GM23338 (cell line): ENCODE data around the gene KIAA0753. TPM values are rescaled to one million over a fixed set of nuclear protein-coding genes. Genes with fewer than 3 reads are reported as not detected.

ENCODE experiments used
- ATAC-seq: fragments of 200-7000 bp; cut with Tn5 transposase; 3 replicates; pipeline ENCODE4 v1.9.1; 2020
- DNase-seq: peaks from one replicate; pipeline ENCODE4 v3.0.0-alpha.2; 2015; ENCODE audit warnings: low spot score
- H2AFZ ChIP-seq: fragments of 200-600 bp; sonication (generic); 2 replicates; pipeline ENCODE4 v1.8.0; 2016; ENCODE audit warnings: antibody characterized with exemption, mild to moderate bottlenecking, moderate library complexity
- H3F3A ChIP-seq: fragments of 200-600 bp; sonication (generic); replicated peaks from 2 replicates; pipeline ENCODE4 v1.8.0; 2017; ENCODE audit warnings: antibody characterized with exemption, mixed run types, low read depth
- H3K27ac ChIP-seq: fragments of 200-600 bp; sonication (generic); 2 replicates; pipeline ENCODE4 v1.6.1; 2016; ENCODE audit warnings: low read depth
- H3K27me3 ChIP-seq: fragments of 200-600 bp; sonication (generic); 2 replicates; pipeline ENCODE4 v1.8.0; 2016; ENCODE audit warnings: mild to moderate bottlenecking, mixed run types, moderate library complexity; ENCODE audit not compliant: insufficient read depth
- H3K36me3 ChIP-seq: fragments of 200-600 bp; sonication (generic); 2 replicates; pipeline ENCODE4 v1.8.0; 2016; ENCODE audit warnings: mild to moderate bottlenecking; ENCODE audit not compliant: insufficient read depth
- H3K4me1 ChIP-seq: fragments of 200-600 bp; sonication (generic); 2 replicates; pipeline ENCODE4 v1.8.0; 2016; ENCODE audit warnings: mild to moderate bottlenecking, moderate library complexity; ENCODE audit not compliant: insufficient read depth
- H3K4me2 ChIP-seq: fragments of 200-600 bp; sonication (generic); 2 replicates; pipeline ENCODE4 v1.7.1; 2017; ENCODE audit warnings: mixed run types
- H3K4me3 ChIP-seq: fragments of 200-600 bp; sonication (generic); 2 replicates; pipeline ENCODE4 v1.6.1; 2016; ENCODE audit warnings: mixed run types
- H3K79me2 ChIP-seq: fragments of 200-600 bp; sonication (generic); replicated peaks from 2 replicates; pipeline ENCODE4 v1.8.0; 2017; ENCODE audit warnings: mild to moderate bottlenecking; ENCODE audit not compliant: insufficient read depth
- H3K9me2 ChIP-seq: fragments of 200-600 bp; sonication (generic); 2 replicates; pipeline ENCODE4 v1.8.0; 2017; ENCODE audit not compliant: insufficient read depth
- H4K20me1 ChIP-seq: fragments of 200-600 bp; sonication (generic); replicated peaks from 2 replicates; pipeline ENCODE4 v1.8.0; 2017; ENCODE audit warnings: mild to moderate bottlenecking; ENCODE audit not compliant: insufficient read depth
- H3K27ac Mint-ChIP-seq: 2 replicates; pipeline ENCODE4 v1.8.0; 2020; ENCODE audit warnings: inconsistent platforms, mild to moderate bottlenecking, moderate library complexity, mixed read lengths
- H3K27me3 Mint-ChIP-seq: 3 replicates; pipeline ENCODE4 v1.8.0; 2022; ENCODE audit warnings: low read depth, mild to moderate bottlenecking, moderate library complexity, mixed read lengths, inconsistent platforms; ENCODE audit not compliant: insufficient read depth, poor library complexity
- H3K36me3 Mint-ChIP-seq: 3 replicates; pipeline ENCODE4 v1.8.0; 2021; ENCODE audit warnings: low read depth, mild to moderate bottlenecking, inconsistent platforms, moderate library complexity, mixed read lengths
- H3K4me1 Mint-ChIP-seq: 3 replicates; pipeline ENCODE4 v1.8.0; 2020; ENCODE audit warnings: mild to moderate bottlenecking, inconsistent platforms, mixed read lengths
- H3K4me3 Mint-ChIP-seq: 3 replicates; pipeline ENCODE4 v1.8.0; 2021; ENCODE audit warnings: moderate library complexity, mild to moderate bottlenecking, inconsistent platforms, mixed read lengths
- H3K9me3 Mint-ChIP-seq: 3 replicates; pipeline ENCODE4 v1.8.0; 2020; ENCODE audit warnings: moderate library complexity, mild to moderate bottlenecking, inconsistent platforms, mixed read lengths
- CREB1 ChIP-seq: fragments of 250-450 bp; sonication (Bioruptor Pico); IDR thresholded peaks from 2 replicates; pipeline ENCODE4 v1.5.0; 2020; ENCODE audit warnings: low read depth, mild to moderate bottlenecking, moderate library complexity
- EZH2 ChIP-seq: fragments of 200-600 bp; sonication (generic); IDR thresholded peaks from one replicate; pipeline ENCODE4 v1.8.0; 2017; ENCODE audit warnings: antibody characterized with exemption, mild to moderate bottlenecking, low read depth; ENCODE audit not compliant: unreplicated experiment
- NANOG ChIP-seq: IDR thresholded peaks from 2 replicates; pipeline ENCODE4 v1.6.1; 2016; ENCODE audit warnings: antibody characterized with exemption, borderline replicate concordance
- REST ChIP-seq: IDR thresholded peaks from one replicate; pipeline ENCODE4 v1.6.1; 2018; ENCODE audit warnings: antibody characterized with exemption; ENCODE audit not compliant: unreplicated experiment
- STAT1 ChIP-seq: IDR thresholded peaks from one replicate; pipeline ENCODE4 v1.6.1; 2016; ENCODE audit warnings: antibody characterized with exemption; ENCODE audit not compliant: unreplicated experiment
- ZNF114 ChIP-seq: fragments of 250-450 bp; sonication (Bioruptor Pico); IDR thresholded peaks from 2 replicates; pipeline ENCODE4 v1.5.0; 2020; ENCODE audit warnings: mild to moderate bottlenecking, moderate library complexity
- ZNF462 ChIP-seq: fragments of 250-450 bp; sonication (Bioruptor Pico); IDR thresholded peaks from 2 replicates; pipeline ENCODE4 v1.5.0; 2020; ENCODE audit warnings: mild to moderate bottlenecking, moderate library complexity
- polyA plus RNA-seq: library from polyadenylated mRNA; unstranded; fragments of >200 nt; fragmentation: Nextera tagmentation; extraction: Ambion mirVana; gene quantifications from 2 replicates; pipeline ENCODE4 v1.2.1, GENCODE V29; 2016
- total RNA-seq: library from RNA; depleted of rRNA; stranded (reverse); fragments of >200 nt; shearing (Covaris generic); gene quantifications from 2 replicates; pipeline ENCODE4 v1.2.3, GENCODE V29; 2014
- TF ChIP-seq, protein P1 (sequence below), 2 experiments: fragments of 200-600 bp in 1 of 2; sonication (generic) in 1 of 2; conservative IDR thresholded peaks; 2 replicates each; pipeline versions ENCODE4 v1.5.1 to v1.6.1; 2016 to 2017; ENCODE audit warnings: antibody characterized with exemption in 2 of 2, low read depth in 2 of 2, mild to moderate bottlenecking in 2 of 2, moderate library complexity in 1 of 2

Gene KIAA0753
- total and polyA plus RNA-seq, 2 experiments from 2014 or later: 6.0 to 27.8 TPM

DNA sequence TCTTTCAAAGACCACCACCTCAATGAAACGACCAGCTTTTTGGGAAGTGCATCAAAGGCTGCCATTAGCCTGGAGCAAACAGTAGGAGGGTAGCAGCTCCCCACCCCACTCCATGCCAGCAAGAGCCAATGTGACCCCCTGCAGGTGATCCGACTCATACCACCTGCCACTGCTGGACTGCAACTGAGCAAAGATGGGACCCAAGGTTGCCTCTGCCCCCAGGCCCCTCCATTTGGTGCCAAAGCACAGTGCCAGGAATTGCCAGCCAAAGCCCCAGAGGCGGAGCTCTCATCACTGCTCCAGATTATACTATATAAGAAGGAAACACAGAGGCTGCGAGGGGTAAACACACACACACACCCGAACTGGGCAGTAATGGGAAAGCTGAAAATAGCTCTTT is 92.5 kb downstream of the KIAA0753 start:
- H4K20me1 ChIP-seq: no peaks in the 10 kb centered on the region
- Mint-ChIP-seq H3K36me3 (no peaks in the 10 kb centered on the region; the same call in 2 of the 3 replicates), H3K27ac (no peak overlapping the region), H3K27me3 (peaks cover 21% of the 10 kb centered on the region), H3K9me3 (no peaks in the 10 kb centered on the region), H3K4me1 (peaks cover 31% of the 10 kb centered on the region), H3K4me3 (no peak overlapping the region)
- no peaks in the 10 kb centered on the region; the same call in 1 of the 2 replicates for H3K4me1 ChIP-seq
- no peaks in the 10 kb centered on the region for H3K27me3 ChIP-seq
- ATAC-seq: no peak
- no peak overlapping the region for H2AFZ ChIP-seq
- no peaks in the 10 kb centered on the region for H3F3A ChIP-seq
- no peaks in the 10 kb centered on the region for H3K36me3 ChIP-seq
- no peak overlapping the region for H3K4me3 ChIP-seq
- no peak overlapping the region for H3K4me2 ChIP-seq
- H3K27ac ChIP-seq: no peak overlapping the region
- TF ChIP-seq STAT1: no peak
- TF ChIP-seq CREB1 (CRISPR knock-in tag): no peak
- no peak for TF ChIP-seq ZNF462
- no peak for TF ChIP-seq REST
- no peak for TF ChIP-seq NANOG
- no peak for TF ChIP-seq EZH2
- TF ChIP-seq ZNF114 (CRISPR knock-in tag): no peak
- TF ChIP-seq, protein P1, sequence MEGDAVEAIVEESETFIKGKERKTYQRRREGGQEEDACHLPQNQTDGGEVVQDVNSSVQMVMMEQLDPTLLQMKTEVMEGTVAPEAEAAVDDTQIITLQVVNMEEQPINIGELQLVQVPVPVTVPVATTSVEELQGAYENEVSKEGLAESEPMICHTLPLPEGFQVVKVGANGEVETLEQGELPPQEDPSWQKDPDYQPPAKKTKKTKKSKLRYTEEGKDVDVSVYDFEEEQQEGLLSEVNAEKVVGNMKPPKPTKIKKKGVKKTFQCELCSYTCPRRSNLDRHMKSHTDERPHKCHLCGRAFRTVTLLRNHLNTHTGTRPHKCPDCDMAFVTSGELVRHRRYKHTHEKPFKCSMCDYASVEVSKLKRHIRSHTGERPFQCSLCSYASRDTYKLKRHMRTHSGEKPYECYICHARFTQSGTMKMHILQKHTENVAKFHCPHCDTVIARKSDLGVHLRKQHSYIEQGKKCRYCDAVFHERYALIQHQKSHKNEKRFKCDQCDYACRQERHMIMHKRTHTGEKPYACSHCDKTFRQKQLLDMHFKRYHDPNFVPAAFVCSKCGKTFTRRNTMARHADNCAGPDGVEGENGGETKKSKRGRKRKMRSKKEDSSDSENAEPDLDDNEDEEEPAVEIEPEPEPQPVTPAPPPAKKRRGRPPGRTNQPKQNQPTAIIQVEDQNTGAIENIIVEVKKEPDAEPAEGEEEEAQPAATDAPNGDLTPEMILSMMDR (conservative IDR thresholded peaks at IDR 0.05; ENCODE audit: low read depth in 2 of 2): no peak
- H3K79me2 ChIP-seq: no peaks in the 10 kb centered on the region
- DNase-seq: no peak
- H3K9me2 ChIP-seq: no peaks in the 10 kb centered on the region
